Activated CD4-positive, alpha-beta T cell treated with anti-CD3 and anti-CD28 coated beads for 48 hours (primary cell): ENCODE data around the gene SHCBP1.

Source experiments
- DNase-seq: peaks from one replicate; pipeline ENCODE4 v3.0.0-alpha.2; 2020

SHCBP1 gene

DNA sequence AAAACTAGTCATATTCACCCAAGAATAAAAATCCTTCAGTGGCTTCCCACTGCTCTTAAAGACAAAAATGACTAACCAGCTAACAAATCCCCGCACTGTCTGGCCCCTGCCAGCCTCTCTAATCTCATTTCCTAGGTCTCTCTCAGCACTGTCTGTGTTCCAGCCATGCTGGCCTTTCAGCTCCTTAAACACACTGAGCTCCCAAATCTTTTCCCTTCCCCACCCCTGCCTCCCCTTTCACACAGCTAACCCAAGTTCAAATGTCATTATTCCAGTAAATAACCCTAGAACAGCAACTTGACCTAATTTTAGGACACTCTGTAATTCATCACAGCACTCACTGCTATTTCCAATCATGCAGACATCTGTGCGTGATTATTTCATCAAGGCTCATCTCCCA is 7.8 kb downstream of the SHCBP1 start:
- DNase-seq, result no peak

DNA sequence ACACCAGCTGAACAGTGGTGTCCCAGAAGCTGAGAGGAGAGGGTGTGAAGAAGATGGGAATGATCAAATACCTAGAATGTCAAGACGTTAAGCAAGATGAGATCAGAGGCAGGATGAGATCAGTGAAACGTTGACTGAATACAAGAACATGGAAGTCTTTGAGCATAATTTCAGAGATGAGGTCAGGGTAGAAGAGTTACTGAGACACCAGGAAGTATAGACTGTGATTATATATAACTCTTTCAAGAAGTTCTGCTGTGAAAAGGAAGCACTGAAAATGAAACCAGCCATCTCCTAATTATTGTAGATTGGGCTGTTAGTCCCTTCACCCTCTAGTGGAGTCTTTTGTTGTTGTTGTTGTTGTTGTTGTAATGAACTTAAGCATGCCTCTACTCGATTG is 9.1 kb downstream of the SHCBP1 start:
- DNase-seq, result no peak

DNA sequence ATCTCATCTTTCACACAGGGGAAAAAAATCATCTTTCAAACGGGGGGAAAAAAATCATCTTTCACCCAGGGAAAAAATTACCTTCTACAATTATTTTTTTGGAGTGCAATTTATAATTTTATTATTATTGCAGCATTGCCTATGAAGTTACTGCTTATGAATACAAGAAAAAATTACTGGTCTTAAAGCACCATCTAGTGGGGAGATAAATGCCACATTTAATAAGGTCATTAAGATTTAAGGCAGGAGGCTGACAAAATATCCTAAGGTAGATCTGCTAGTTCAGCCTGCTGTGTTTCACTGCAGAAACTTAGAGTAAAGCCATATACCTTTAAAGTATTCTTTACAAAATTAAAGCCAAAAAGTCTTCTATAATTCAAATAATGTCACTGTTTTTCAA is 13.7 kb downstream of the SHCBP1 start:
- DNase-seq, result no peak

DNA sequence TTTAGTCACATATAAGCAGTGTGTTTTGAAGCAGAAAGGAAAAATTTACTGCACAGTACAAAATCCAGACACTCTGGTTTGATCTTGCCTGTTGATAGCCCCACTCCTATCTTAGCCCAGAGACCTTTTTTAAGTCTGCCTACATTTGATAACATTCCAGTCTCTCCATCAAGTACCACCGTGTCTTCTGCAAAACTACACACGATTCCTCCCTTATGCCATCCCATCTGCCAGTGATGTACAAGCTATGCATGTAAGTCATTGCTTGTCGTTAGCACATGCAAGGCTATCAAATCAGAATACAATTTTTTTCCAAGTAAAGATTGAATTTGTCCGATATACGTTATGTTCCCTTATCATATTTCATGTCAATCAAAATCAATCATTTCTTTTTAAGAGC is 14.9 kb downstream of the SHCBP1 start:
- no peak for DNase-seq

DNA sequence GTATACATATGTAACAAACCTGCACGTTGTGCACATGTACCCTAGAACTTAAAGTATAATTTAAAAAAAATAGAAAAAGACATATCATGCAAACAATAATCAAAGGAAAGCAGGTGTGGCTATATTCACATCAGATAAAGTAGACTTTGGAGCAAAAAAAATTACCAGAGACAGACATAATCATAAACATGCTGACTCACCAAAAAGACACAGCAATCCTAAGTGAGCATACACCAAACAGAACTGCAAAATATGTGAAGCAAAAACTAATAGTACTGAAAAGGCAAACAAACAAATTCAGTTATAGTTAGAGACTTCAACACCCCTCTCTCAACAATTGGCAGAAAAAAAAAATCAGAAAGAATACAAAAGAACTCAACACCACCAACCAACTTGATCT is 29.9 kb downstream of the SHCBP1 start:
- DNase-seq, result no peak

DNA sequence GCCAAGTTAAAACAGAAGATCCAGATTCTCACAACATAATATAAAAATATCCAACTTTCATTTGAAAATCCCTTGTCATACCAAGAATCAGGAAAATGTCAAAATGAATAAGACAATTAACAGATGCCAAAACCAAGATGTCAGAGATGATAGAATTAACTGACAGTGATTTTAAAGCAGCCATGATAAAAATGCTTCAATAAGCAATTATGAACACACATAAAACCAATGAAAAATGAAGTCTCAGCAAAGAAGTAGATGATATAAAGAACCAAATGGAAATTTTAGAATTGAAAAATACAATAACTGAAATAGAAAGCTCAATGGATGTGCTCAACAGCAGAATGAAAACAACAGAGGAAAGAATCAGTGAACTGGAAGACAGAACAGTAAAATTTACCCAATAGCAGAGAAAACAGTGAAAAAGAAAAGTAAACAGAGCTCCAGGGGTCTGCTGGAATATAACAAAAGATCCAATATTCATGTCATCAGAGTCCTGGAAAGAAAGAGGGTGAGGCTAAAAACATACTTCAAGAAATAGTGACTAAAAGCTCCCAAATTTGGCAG is 35.1 kb downstream of the SHCBP1 start:
- DNase-seq, result no peak

DNA sequence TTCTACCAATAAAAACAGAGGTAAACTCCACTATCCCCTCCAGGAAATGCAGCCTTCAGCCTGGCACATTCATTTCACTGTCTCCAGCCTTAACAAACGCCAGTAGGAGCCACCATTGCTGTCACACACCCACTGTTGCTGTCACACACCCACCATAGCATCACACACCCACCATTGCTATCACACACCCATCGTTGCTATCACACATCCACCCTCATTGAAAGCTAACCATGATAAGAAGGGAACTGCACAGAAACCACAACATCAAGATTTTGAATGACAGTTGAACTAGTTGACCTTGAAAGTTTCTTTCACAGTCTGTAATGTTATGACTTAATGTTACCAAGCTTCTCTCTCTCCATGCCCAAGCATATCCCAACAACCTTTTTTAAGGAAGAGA is 38.1 kb downstream of the SHCBP1 start:
- no peak for DNase-seq

DNA sequence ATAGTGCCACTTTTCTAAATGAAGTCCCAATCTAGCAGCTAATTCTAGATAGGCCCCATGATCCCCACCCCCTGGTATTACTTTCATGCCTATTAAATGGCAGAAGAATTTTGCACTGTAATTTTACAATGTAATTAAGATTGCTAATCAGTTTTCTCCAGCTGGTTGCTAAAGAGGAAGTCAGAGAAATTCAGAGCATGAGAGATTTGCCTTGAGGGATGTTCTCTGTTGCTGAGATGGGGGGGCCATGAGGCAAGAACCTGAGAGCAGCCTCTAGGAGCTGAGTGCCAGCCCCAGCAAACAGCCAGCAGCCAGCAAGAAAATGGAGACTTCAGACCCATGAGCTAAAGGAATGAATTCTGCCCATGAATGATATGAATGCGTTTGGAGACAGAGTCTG is 38.9 kb downstream of the SHCBP1 start:
- no peak for DNase-seq

DNA sequence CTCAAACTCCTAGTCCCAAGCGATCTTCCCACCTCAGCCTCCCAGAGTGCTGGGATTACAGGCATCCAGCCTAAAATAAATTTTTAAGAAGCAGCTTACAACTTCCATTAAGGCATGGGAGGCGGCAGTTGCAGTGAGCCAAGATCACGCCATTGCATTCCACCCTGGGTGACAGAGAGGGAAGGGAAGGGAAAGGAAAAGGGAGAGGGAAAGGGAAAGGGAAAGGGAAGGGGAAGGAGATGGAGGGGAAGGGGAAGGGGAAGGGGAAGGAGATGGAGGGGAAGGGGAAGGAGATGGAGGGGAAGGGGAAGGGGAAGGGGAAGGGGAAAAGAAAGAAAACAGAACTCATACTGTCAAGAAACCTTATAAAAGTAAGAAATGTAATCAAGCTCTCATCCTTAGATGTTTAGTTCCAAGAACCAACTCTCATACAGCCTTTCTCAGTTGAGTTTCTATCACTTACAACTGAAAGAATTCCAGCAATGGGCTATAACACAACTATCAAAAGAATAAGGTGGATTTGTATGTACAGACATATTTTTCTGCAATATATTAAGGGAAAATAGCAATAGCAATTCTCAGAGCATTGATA is 43.1 kb downstream of the SHCBP1 start:
- no peak for DNase-seq

DNA sequence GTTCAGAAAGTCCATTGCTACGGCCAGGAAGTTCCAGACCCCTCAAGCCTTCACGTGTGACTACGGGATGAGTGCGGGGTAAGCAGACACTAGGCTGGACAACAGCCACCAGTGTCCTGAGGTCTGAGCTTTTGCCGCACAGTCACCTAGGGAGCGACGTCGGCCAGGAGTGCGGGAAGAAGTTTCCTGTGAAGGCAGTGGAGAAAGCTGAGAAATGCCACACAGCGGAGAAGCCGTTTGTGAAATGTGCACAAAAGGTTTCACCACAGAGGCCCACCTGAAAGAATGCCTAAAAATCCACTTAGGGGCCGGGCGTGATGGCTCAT is 47.4 kb downstream of the SHCBP1 start:
- no peak for DNase-seq

DNA sequence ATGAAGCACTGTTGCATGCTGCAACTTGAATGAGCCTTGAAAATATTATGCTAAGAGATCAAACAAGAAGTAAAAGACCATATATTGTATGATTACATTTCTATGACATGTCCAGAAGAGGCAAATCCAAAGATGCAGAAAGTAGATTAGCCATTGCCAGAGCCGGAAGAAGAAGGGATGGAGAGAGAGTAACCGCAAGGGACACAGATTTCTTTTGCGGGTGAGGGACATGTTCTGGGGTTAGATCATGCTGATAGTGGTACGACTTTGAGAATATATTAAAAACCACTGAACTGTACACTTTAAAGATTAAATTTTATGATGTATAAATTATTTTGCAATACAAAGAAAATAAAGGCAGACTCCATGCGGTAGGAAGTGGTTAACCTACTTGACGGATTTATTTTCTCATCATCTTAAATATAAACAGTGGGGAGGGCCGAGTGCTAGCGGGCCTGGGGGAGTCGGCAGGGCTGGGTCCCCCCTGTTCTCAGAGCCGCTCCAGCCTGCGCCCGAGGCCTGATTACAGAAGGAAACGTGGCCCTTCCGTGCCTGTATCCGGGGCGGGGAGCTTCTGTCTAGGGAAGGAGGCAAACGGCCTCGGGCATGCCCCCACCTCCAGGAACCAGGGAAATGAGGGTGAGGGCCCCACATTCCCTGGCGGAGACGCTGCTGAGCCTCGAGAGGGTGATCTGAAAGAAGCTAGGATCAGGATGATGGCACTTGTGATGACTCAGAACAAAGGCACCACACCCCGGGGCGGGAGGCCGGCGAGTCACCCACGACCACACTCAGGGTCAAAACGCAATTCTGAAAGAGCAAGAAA is 48.0 kb downstream of the SHCBP1 start:
- DNase-seq, result no peak

DNA sequence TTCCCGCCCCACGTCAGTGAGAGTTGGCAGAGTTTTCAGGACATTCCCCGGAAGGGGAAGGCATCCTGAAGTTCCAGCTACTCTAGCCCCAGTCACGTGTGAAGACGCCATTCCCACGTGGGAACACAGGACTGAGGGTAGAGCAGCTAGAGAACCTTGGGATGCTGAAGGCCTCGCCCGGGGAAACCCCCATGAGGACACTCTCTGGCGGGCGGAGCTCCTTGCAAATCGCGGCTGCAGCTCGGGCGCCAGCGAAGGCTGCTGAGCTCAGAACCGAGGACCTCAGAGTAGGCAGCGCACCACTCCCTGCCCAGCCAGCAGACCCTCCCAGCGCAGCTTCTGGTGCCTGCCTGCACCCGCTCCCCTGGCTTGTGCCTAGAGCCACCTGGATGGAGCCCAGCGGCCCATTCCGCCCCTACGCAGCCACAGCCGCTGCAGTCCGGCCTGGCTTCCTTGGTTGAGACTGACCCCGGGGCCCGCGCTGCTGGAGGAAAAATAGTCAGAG is 51.9 kb downstream of the SHCBP1 start:
- no peak for DNase-seq

DNA sequence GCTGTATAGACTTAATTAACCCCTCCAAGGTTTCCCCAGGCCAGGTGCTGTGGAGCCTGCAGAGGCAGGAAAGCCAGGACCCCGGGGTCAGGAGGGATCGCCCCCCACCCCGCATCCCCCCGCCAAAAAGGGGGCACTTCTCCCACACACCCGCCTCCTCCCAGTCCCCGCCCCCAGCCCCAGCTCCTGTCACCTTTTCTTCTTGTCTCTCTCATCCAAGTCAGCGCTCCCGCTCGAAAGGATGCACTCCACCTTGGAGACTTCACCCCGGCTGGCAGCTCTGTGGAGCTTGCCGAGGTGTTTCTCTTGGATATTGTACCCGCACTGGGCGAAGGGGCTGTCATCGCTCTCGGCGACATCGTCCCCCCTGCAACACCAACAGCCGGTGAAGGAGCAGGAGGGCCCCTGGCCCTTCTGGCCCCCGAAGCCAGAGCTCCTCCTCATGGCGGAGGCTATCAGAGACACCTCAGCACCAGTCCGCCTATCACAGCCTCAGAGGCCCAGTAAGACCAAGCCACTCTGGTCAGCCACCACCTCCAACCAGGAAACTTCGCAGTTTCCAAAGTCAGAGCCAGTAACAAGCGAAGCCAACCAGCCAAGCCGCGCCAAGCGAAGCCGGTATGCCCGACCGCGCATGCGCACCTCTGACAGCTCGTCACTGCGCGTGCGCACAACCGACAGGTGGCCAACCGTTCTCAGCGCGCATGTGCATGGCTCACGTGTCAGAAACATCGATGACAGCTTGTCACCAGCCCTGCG is 52.5 kb downstream of the SHCBP1 start:
- no peak for DNase-seq

DNA sequence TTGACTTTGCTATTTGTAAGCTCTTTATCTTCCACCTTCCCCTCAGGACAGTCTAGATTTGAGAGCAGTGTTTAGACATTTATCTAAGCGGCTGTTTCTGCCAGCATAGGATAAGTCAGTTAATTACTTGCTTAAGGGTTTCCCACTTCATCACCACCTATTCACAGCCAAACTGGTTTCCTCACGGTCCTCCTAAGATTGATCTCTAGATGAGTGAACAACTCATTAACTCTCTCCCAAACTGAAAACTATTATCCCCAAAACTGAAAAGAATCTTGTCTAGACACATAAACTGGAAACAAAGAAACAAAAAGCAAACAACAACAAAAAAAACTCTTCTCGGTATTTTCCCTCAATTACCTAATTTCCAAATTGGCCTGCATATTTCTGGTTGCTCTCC is 58.2 kb downstream of the SHCBP1 start:
- no peak for DNase-seq

DNA sequence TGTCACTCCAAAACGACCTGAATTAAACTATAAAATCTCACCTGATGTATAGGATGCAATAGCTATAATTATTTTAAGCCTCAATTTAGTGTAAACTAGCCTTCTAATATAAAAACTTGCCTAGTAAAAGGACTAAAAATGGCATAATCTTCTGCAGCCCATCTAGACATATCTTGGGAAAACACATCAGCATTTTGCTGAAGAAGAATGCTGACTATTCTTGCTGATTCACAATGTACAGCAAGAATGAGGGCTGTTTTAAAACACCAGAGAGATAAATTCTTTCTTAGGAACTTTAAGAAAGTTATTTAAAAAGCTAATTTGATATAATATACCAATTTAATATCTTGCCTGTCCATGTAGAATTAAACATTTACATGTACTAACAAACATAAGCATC is 63.2 kb downstream of the SHCBP1 start:
- DNase-seq, result no peak

DNA sequence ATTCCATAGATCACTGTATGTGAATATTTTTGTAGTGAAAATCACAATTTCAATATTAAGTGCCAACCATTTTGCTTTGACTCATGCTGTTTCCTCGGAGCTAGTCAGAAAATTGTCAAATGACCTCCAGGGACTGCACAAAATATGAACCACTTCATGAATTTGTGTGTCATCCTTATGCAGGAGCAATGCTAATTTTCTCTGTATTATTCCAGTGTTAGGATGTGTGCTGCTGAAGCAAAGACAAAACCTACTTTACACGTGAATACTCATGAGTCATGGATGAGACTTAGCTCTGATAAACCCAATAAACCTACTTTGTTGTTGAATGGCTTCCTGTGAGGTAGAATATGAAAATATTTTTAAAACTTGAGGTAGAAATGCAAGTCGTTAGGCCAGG is 65.2 kb downstream of the SHCBP1 start:
- no peak for DNase-seq

DNA sequence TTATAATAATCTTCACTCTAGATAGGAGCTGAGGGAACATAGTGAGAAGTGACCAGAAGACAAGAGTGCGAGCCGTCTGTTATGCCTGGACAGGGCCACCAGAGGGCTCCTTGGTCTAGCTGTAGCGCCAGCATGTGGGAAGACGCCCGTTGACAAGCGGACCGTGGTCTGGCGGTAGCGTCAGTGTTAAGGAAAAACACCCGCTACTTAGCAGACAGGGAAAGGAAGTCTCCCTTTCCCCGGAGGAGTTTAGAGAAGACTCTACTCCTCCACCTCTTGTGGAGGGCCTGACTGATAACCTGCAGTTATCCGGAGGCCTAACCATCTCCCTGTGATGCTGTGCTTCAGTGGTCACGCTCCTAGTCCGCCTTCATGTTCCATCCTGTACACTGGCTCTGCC is 66.7 kb downstream of the SHCBP1 start:
- peak; percentile 72 for DNase-seq

DNA sequence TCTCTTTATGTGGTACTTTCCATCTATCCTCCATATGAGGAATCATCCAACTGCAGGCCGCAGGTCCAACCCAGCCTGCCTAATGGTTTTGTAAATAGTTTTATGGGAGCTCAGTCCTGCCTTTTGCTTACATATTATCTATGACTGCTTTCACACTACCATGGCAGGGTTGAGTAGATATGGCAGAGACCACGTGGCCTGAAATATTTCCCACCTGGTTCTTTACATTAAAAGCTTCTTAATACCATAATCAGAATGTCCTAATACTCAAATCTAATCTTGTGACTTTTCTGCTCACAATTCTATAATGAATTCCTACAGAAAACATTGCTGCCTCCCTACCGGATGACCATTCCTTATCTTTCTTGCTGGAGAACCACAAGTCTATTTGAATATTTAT is 71.7 kb downstream of the SHCBP1 start:
- DNase-seq, result no peak
